K562 (cell line): ENCODE data around the gene NDUFB8.

ENCODE experiments used
- CREBBP ChIP-seq: IDR thresholded peaks from one replicate; pipeline ENCODE4 v1.6.1; 2012; ENCODE audit warnings: low read depth, mild to moderate bottlenecking, control low read depth, inconsistent platforms, low read length
- ETV6 ChIP-seq, 3 experiments: fragments of 150-350 bp in 1 of 3; sonication (generic) in 1 of 3; formaldehyde crosslinking in 1 of 3; IDR thresholded peaks; 2 replicates each; pipeline versions ENCODE4 v1.6.1 to v1.8.0; 2014 to 2022; ENCODE audit warnings: borderline replicate concordance in 2 of 3, low read depth in 2 of 3, antibody characterized with exemption in 1 of 3, low read length in 1 of 3, mild to moderate bottlenecking in 1 of 3, missing genetic modification reagents in 1 of 3
- PHB2 ChIP-seq: fragments of 450-650 bp; IDR thresholded peaks from 2 replicates; pipeline ENCODE4 v1.6.1; 2017; ENCODE audit warnings: low read depth
- POLR2AphosphoS5 ChIP-seq: IDR thresholded peaks from 2 replicates; pipeline ENCODE4 v1.6.1; 2011; ENCODE audit warnings: mild to moderate bottlenecking, low read depth, low read length, moderate library complexity; ENCODE audit not compliant: control insufficient read depth, insufficient read depth
- RBBP5 ChIP-seq: fragments of 200-600 bp; sonication (generic); IDR thresholded peaks from 2 replicates; pipeline ENCODE4 v1.6.1; 2012; ENCODE audit warnings: borderline replicate concordance, mild to moderate bottlenecking, low read length, control low read depth, inconsistent platforms; ENCODE audit not compliant: insufficient read depth, poor library complexity, severe bottlenecking
- ZFPM2 ChIP-seq: fragments of 250-450 bp; sonication (Bioruptor Pico); IDR thresholded peaks from 2 replicates; pipeline ENCODE4 v1.5.1; 2022; ENCODE audit warnings: mild to moderate bottlenecking
- ZNF311 ChIP-seq: fragments of 250-450 bp; sonication (Bioruptor Pico); IDR thresholded peaks from 2 replicates; pipeline ENCODE4 v1.4.0; 2020; ENCODE audit warnings: mild to moderate bottlenecking, moderate library complexity
- TF ChIP-seq, protein P1 (sequence below): fragments of 450-650 bp; formaldehyde crosslinking; IDR thresholded peaks from 2 replicates; pipeline ENCODE4 v1.4.0; 2020; ENCODE audit warnings: mild to moderate bottlenecking, moderate library complexity
- TF ChIP-seq, protein P2 (sequence below), 3 experiments: IDR thresholded peaks in 2 of 3; conservative IDR thresholded peaks in 1 of 3; 2 replicates each; pipeline ENCODE4 v1.5.1; 2011 to 2012; ENCODE audit warnings: low read length in 3 of 3, mild to moderate bottlenecking in 3 of 3, control low read depth in 2 of 3, improper control_type of control experiment in 1 of 3, inconsistent platforms in 1 of 3, low read depth in 1 of 3, mixed read lengths in 1 of 3, moderate library complexity in 1 of 3; ENCODE audit not compliant: insufficient read depth in 2 of 3
- TF ChIP-seq, protein P3 (sequence below): sonication (generic); formaldehyde crosslinking; IDR thresholded peaks from 2 replicates; pipeline ENCODE4 v1.8.0; 2022; ENCODE audit warnings: missing genetic modification reagents, mild to moderate bottlenecking, moderate library complexity, borderline replicate concordance

DNA sequence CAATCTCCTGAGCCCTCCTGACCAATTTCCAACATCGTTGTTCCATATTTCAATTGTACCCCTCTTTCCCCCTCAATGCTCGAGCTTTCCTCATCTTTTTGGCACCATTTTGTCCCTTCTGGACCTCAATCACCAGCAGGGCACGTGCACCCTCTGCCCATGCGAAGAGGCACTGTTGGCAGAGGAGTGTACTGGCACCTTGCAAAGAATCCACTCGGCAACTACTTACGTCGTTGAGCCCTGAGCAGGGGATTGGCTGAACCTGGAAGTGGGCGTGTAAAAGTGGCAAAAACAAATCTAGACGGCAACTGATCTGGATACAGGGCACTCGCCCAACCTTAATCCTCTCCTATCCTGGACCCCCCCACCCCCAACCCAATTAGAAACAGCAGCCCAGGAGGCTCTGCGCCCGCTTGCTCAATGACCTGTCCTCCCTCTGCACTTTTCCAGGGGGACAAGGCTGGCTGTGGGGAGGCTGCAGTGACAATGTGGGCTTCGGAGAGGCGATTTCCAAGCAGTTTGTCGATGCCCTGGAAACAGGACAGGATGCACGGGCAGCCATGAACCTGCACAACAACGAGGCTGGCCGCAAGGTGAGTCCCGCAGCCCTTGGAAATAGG, 48.1 kb downstream of the NDUFB8 start:
- TF ChIP-seq, protein P1, sequence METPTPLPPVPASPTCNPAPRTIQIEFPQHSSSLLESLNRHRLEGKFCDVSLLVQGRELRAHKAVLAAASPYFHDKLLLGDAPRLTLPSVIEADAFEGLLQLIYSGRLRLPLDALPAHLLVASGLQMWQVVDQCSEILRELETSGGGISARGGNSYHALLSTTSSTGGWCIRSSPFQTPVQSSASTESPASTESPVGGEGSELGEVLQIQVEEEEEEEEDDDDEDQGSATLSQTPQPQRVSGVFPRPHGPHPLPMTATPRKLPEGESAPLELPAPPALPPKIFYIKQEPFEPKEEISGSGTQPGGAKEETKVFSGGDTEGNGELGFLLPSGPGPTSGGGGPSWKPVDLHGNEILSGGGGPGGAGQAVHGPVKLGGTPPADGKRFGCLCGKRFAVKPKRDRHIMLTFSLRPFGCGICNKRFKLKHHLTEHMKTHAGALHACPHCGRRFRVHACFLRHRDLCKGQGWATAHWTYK (CRISPR knock-in tag) = no peak
- TF ChIP-seq RBBP5 = no peak
- TF ChIP-seq POLR2AphosphoS5 = no peak
- TF ChIP-seq ZFPM2 (CRISPR knock-in tag) = no peak
- TF ChIP-seq, protein P2, sequence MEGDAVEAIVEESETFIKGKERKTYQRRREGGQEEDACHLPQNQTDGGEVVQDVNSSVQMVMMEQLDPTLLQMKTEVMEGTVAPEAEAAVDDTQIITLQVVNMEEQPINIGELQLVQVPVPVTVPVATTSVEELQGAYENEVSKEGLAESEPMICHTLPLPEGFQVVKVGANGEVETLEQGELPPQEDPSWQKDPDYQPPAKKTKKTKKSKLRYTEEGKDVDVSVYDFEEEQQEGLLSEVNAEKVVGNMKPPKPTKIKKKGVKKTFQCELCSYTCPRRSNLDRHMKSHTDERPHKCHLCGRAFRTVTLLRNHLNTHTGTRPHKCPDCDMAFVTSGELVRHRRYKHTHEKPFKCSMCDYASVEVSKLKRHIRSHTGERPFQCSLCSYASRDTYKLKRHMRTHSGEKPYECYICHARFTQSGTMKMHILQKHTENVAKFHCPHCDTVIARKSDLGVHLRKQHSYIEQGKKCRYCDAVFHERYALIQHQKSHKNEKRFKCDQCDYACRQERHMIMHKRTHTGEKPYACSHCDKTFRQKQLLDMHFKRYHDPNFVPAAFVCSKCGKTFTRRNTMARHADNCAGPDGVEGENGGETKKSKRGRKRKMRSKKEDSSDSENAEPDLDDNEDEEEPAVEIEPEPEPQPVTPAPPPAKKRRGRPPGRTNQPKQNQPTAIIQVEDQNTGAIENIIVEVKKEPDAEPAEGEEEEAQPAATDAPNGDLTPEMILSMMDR (IDR thresholded peaks at IDR 0.05 in 2 of 3, conservative IDR thresholded peaks at IDR 0.05 in 1 of 3; ENCODE audit: insufficient read depth in 2 of 3, low read depth in 1 of 3, low read length in 3 of 3) = no peak
- TF ChIP-seq ZNF311 = no peak
- no peak for TF ChIP-seq ETV6 (IDR thresholded peaks at IDR 0.05; ENCODE audit: borderline replicate concordance in 1 of 2, low read depth in 2 of 2, low read length in 1 of 2)
- TF ChIP-seq ETV6 (CRISPR knock-in tag; IDR thresholded peaks at IDR 0.05; ENCODE audit: borderline replicate concordance) = no peak
- TF ChIP-seq, protein P3, sequence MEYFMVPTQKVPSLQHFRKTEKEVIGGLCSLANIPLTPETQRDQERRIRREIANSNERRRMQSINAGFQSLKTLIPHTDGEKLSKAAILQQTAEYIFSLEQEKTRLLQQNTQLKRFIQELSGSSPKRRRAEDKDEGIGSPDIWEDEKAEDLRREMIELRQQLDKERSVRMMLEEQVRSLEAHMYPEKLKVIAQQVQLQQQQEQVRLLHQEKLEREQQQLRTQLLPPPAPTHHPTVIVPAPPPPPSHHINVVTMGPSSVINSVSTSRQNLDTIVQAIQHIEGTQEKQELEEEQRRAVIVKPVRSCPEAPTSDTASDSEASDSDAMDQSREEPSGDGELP = no peak
- no peak for TF ChIP-seq CREBBP
- no peak for TF ChIP-seq PHB2
